Suprapubic skin (tissue), 4 donors: ENCODE measurements around the gene HAUS8.

Experiments
- EP300 ChIP-seq: sonication (generic); formaldehyde crosslinking; IDR thresholded peaks from one replicate; pipeline ENCODE4 v1.6.1; 2017; ENCODE audit warnings: antibody characterized with exemption
- POLR2A ChIP-seq, 2 donors: fragments of 450-650 bp; IDR thresholded peaks; one replicate each; pipeline ENCODE4 v1.6.1; 2017; ENCODE audit warnings: antibody characterized with exemption in 2 of 2, mild to moderate bottlenecking in 2 of 2, moderate library complexity in 2 of 2
- POLR2AphosphoS5 ChIP-seq, 3 donors: sonication (generic); formaldehyde crosslinking; IDR thresholded peaks; one replicate each; pipeline ENCODE4 v1.6.1; 2017; ENCODE audit warnings: antibody characterized with exemption in 3 of 3
- TF ChIP-seq, protein P1 (sequence below), 2 donors: fragments of 200-600 bp in 1 of 2; fragments of 450-650 bp in 1 of 2; sonication (generic) in 1 of 2; IDR thresholded peaks; one replicate each; pipeline ENCODE4 v1.5.1; 2016 to 2019; ENCODE audit warnings: antibody characterized with exemption in 2 of 2, mild to moderate bottlenecking in 1 of 2, moderate library complexity in 1 of 2

DNA sequence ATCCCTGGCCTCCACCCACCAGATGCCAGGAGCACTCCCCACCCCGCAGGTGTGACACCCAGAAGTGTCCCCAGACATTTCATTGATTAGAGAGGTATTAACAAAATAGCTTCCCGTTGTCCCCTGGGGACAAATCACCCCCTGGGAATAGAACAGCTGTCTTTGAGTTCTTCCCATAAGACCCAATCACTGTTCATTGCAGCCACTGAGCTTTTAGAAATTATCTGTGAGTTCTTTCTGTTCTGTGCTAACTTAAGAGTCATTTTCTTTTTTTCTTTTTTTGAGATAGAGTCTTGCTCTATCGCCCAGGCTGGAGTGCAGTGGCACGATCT lies 33.2 kb upstream of the HAUS8 start:
- no peak for TF ChIP-seq POLR2A (IDR thresholded peaks at IDR 0.05)
- TF ChIP-seq, protein P1, sequence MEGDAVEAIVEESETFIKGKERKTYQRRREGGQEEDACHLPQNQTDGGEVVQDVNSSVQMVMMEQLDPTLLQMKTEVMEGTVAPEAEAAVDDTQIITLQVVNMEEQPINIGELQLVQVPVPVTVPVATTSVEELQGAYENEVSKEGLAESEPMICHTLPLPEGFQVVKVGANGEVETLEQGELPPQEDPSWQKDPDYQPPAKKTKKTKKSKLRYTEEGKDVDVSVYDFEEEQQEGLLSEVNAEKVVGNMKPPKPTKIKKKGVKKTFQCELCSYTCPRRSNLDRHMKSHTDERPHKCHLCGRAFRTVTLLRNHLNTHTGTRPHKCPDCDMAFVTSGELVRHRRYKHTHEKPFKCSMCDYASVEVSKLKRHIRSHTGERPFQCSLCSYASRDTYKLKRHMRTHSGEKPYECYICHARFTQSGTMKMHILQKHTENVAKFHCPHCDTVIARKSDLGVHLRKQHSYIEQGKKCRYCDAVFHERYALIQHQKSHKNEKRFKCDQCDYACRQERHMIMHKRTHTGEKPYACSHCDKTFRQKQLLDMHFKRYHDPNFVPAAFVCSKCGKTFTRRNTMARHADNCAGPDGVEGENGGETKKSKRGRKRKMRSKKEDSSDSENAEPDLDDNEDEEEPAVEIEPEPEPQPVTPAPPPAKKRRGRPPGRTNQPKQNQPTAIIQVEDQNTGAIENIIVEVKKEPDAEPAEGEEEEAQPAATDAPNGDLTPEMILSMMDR (IDR thresholded peaks at IDR 0.05): no peak
- no peak for TF ChIP-seq POLR2AphosphoS5 (IDR thresholded peaks at IDR 0.05)
- no peak for TF ChIP-seq EP300
